NCI-H774 (cell line): ENCODE results near the gene DCAF4L1.

Experiments used
- DNase-seq: peaks from one replicate; lab custom pipeline; 2025; lab: John Stamatoyannopoulos, UW

Gene DCAF4L1

DNA sequence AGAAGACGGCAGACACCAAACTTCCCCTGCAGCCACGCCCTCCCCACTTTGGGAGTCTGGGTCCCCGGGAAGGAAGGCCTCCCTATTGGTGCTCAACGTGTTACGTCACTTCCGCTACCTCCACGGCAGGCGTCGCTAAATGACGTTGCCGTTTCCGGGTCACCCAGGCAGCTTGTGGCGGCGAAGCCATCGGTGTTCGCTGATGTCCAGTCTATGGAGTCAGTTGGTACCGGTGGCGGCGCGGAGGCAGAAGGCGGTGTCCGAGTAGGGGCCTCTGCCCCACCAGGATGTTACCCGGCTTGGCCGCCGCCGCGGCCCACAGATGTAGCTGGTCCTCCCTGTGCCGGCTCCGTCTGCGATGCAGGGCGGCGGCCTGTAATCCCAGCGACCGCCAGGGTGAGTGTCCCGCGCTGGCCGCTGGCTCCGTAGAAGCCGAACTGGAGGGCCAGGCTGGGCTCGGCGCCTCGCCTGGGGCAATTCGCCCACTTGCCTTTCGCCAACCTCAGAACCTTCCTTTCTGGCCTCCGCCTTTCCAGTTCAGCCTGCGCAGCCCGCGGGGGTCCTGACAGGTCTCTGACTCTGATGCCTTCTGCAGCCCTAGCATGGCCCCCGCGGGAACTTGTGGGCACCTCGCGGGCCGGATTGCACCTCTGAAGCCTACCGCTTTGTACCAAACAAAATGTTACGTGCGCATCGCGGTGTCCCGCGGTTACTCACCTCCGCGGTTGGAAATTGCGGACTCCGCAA, 9.0 kb downstream of the DCAF4L1 start, which contains the start of gene SLC30A9:
TSS of gene SLC30A9 (plus strand) at position 166 of the 747 bp plus-strand sequence. CDS start at position 288, 122 bp downstream.
- peak; percentile 94 for DNase-seq

DNA sequence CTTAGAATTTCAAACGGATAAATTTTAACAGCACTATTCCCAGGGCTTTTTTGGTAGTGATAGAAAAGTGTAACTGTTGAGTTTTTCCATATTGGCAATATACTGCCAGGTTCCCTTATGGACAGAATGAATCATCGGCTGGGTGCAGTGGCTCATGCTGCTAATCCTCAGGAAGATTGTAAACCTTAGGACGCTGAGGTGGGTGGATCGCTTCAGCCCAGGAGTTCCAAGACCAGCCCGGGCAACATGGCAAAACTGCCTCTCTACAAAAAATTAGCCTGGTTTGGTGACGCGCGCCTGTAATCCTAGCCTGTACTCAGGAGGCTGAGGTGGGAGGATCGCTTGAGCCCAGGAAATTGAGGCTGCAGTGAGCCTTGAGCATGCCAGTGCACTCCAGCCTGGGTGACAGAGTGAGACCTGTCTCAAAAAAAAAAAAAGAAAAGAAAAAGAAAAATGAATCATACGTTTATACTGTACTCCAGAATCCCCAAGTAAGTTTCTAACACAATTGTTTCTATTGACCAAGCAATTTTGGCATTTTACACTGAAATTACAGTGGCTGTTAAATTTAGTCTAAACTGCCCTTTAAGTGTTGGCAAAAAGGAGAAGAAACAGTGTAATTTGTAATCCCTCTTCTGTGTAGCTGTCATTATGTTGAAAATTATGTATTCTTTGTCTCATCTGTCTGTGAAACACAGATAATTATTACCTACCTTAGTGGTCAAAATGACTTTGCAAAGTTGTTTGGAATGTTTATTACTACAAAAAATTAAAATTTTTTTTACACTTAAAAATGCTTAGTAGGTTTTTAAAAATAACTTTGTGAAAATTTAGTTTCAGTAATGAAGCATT, 10.6 kb downstream of the DCAF4L1 start:
- DNase-seq = no peak

GRCh38 chr4:41992967-41993857, 11.7 kb downstream of the DCAF4L1 start:
- DNase-seq = no peak

GRCh38 chr4:41994461-41994985, 13.0 kb downstream of the DCAF4L1 start:
- no peak for DNase-seq

DNA sequence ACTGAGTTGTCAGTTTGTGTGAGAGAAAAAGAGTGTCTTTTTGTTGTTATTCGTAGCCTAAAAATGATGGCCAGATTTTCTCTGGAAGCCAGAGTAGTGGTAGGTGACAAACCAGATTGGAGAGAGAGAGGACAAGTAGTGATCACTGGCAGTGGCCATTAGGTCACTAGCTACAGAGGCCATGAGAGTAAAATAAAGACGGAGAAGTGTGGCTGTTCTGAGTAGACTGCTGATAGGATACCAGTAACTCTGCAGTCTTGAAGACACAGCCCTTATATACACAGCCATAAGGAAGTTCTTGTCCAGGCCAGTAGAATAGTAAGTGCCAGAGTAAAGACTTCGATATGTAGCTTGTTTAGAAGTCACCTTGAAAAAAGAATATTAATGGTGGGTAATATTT, 16.5 kb downstream of the DCAF4L1 start:
- DNase-seq = no peak

GRCh38 chr4:41999321-41999720, 17.8 kb downstream of the DCAF4L1 start:
- no peak for DNase-seq

GRCh38 chr4:42008011-42008786, 26.6 kb downstream of the DCAF4L1 start:
- DNase-seq = no peak

DNA sequence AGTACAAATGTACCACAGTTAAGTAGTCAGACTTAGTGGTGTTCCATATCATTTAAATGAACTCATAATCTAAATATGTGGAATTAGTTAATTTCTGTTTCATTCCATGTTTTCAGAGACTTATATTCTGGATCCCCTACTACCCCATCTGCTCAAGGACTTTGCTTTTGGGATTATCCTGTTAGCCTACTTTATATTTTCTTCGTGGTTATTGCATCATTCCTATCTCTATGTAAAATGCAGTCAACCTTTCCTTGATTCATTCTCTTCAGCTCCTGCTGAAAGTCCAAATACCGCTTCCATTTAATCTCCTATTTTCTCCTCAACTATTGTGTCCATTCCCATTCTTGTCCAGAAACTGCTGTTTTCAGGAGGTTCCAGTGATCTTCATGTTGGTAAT, 33.9 kb downstream of the DCAF4L1 start:
- DNase-seq = no peak

DNA sequence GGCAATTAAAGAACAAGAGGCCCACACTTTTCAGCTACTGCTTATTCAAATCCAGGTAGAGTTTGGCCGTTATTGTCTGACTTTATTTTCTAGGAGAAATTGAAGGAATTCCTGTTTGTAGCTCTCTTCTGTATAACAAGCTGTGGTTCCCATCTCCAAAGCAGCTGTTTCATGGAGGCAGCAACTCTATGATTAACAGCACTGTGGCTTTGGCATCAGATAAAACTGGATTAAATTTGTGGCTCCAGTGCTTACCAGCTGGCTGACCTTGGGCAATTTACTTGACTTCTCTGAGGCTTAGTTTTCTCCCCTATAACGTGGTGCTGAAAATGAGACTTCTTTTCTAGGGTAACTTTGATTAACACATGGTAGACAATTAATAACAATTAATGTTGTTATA, 36.9 kb downstream of the DCAF4L1 start:
- no peak for DNase-seq
